Fibroblast of mammary gland (primary cell): ENCODE measurements around the gene ZNF436.
A peak's percentile ranks its signal among the peaks of the same experiment; 100 is the strongest.

Source experiments
- DNase-seq: peaks from one replicate; pipeline ENCODE4 v3.0.0-alpha.2; 2010; ENCODE audit warnings: low read depth
- H3K4me3 ChIP-seq: 2 replicates; pipeline ENCODE4 v1.5.1; 2011; ENCODE audit warnings: low read depth, mild to moderate bottlenecking, low read length, moderate library complexity; ENCODE audit not compliant: control insufficient read depth
- CTCF ChIP-seq: conservative IDR thresholded peaks from 2 replicates; pipeline ENCODE4 v1.5.1; 2011; ENCODE audit warnings: low read depth, low read length, inconsistent platforms; ENCODE audit not compliant: control insufficient read depth, insufficient read depth

Gene ZNF436

DNA sequence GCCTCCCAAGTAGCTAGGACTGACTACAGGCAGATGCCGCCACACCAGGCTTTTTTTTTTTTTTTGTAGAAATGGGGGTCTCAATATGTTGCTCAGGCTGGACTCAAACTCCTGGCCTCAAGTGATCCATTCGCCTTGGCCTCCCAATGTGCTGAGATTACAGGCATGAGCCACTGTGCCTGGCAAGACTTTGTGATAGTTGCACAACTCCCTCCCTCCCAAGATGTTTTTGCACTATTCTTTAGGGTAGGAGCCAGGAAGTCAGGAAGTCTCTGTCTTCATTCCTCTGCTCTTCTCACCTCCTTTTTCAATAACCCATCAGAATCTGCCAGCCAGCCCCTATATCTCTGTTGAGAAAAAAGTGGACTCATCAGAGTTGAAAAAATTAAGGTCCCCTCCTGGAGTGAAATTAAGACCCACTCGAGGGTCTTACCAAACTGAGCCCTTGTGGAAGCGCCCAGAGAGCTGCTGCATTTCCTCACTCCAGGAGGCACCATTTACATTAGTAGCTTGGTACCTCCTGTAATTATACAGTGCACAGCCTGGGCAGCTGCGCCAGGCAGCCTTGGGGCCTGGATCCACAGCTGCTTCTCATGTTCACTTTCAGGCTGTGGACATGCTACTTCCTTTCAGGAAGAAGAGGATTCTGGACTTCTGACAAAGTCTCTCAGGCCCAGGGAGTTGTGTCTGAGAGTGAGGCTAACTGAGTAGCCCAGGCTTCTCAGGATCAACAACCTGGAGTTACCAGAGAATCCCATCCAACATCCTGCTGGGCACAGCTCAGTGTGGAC, 30.9 kb upstream of the ZNF436 start:
- no peak overlapping the region for H3K4me3 ChIP-seq
- TF ChIP-seq CTCF = no peak
- DNase-seq = peak; percentile 81

- no peak for DNase-seq
- no peak for TF ChIP-seq CTCF
Measured at GRCh38 chr1:23399229-23399628, 29.6 kb upstream of the ZNF436 start.

DNA sequence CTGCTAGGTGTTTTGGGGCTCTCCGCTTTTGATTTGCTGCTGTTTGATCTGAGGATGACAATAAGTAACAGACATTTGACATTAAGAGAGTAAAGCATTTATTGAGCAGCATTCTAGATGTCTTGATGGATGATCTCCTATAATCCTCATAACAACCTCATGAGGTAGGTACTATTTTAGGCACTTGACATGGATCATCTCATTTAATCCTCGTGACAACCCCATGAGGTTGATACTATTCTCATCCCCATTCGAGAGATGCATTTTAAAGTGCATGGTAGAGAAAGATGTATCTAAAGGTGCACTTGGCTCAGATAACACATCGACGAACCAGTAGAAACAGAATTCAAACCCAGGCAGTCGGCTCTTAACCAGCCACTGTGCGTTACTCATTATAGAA, 28.3 kb upstream of the ZNF436 start:
- no peak for DNase-seq
- no peak for TF ChIP-seq CTCF
- no peak overlapping the region for H3K4me3 ChIP-seq

More at GRCh38 chr1:23399229-23399628, 29.6 kb upstream of the ZNF436 start:
- no peak overlapping the region for H3K4me3 ChIP-seq

- no peak for DNase-seq
- TF ChIP-seq CTCF = no peak
- H3K4me3 ChIP-seq = no peak overlapping the region
Measured at GRCh38 chr1:23396380-23396779, 26.7 kb upstream of the ZNF436 start.

GRCh38 chr1:23395849-23396248, 26.2 kb upstream of the ZNF436 start:
- H3K4me3 ChIP-seq = no peak overlapping the region
- DNase-seq = no peak
- no peak for TF ChIP-seq CTCF

DNA sequence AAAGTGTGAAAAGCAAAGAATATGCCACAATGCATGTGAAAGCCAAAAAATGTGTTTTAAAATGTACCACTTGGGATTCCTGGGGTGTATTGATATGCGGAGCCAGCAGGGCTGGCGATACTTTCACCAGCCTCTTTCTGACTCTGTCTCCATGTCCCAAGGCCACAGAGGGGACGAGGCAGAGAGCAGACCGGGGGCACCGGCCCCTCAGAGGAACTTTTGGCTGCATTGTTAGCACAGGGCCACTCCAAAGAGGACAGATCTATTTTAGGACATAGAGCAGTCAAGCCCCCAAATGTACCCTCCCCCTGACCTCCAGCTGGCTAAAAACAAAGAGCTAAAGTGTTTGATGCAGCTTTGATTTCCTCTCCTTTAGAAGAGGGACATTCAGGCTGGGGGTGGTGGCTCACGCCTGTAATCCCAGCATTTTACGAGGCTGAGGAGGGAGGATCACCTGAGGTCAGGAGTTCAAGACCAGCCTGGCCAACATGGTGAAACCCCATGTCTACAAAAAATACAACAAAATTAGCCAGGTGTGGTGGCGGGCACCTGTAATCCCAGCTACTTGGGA, 25.6 kb upstream of the ZNF436 start:
- no peak for DNase-seq
- TF ChIP-seq CTCF = no peak
- H3K4me3 ChIP-seq = no peak overlapping the region

GRCh38 chr1:23394684-23395083, 25.0 kb upstream of the ZNF436 start:
- no peak overlapping the region for H3K4me3 ChIP-seq
- peak; percentile 30 for TF ChIP-seq CTCF
- DNase-seq = peak; percentile 91
